Right atrium auricular region (tissue), 2 donors: ENCODE measurements around the gene LBX2. TPM values are rescaled to one million over a fixed set of nuclear protein-coding genes. Genes with fewer than 3 reads are reported as not detected.

Experiments
- DNase-seq: peaks from one replicate; pipeline ENCODE4 v3.0.0-alpha.2; 2019; ENCODE audit warnings: low spot score
- H3K27ac ChIP-seq, 2 donors: fragments of 200-600 bp; sonication (generic); 1 replicate in 1 of 2; 2 replicates in 1 of 2; pipeline ENCODE4 v1.5.1; 2016 to 2019
- H3K27me3 ChIP-seq, 2 donors: fragments of 200-600 bp; sonication (generic); one replicate each; pipeline versions ENCODE4 v1.5.1 to v1.6.0; 2017 to 2019
- H3K36me3 ChIP-seq: fragments of 200-600 bp; sonication (generic); one replicate; pipeline ENCODE4 v1.5.1; 2016
- H3K4me1 ChIP-seq, 2 donors: fragments of 200-600 bp; sonication (generic); one replicate each; pipeline versions ENCODE4 v1.5.1 to v1.6.0; 2017 to 2019
- H3K4me3 ChIP-seq, 2 donors: fragments of 200-600 bp; sonication (generic); 1 replicate in 1 of 2; 2 replicates in 1 of 2; pipeline ENCODE4 v1.5.1; 2017 to 2019; ENCODE audit warnings: mild to moderate bottlenecking in 1 of 2, moderate library complexity in 1 of 2
- H3K9me3 ChIP-seq, 2 donors: fragments of 200-600 bp; sonication (generic); one replicate each; pipeline ENCODE4 v1.5.1; 2019
- CTCF ChIP-seq, 2 donors: fragments of 200-600 bp; sonication (generic); IDR thresholded peaks; one replicate each; pipeline ENCODE4 v1.5.1; 2019; ENCODE audit warnings: antibody characterized with exemption in 2 of 2
- total RNA-seq, 2 donors: library from RNA; depleted of rRNA; stranded (reverse); fragments of >200 nt; gene quantifications; one replicate each; pipeline ENCODE4 v1.1.0, GENCODE V29; 2016

The LBX2 gene
- total RNA-seq, 2 donors from 2014 or later = 0.83 to 1.0 TPM

GRCh38 chr2:74454654-74455511 lies 44.5 kb downstream of the LBX2 start, which contains the start of gene INO80B:
INO80B (plus strand) TSS chr2:74455087; CDS start chr2:74455117, 30 bp downstream.
- TF ChIP-seq CTCF (IDR thresholded peaks at IDR 0.05) = no peak
- Histone ChIP-seq H3K27me3 (no peaks in the 10 kb centered on the region), H3K4me1 (peaks cover 0 to 41% of the 10 kb centered on the region in 2 donors), H3K36me3 (no peaks in the 10 kb centered on the region), H3K27ac (peak within 1 kb of the TSS; percentile 52 to 72), H3K4me3 (peak within 1 kb of the TSS; percentile 55 to 70), H3K9me3 (no peaks in the 10 kb centered on the region)
- peak; percentile 98 for DNase-seq

- H3K9me3 ChIP-seq = no peaks in the 10 kb centered on the region
- H3K36me3 ChIP-seq = no peaks in the 10 kb centered on the region
- H3K4me1 ChIP-seq = peaks cover 0 to 11% of the 10 kb centered on the region in 2 donors
- no peaks in the 10 kb centered on the region for H3K27me3 ChIP-seq
- no peak for DNase-seq
- H3K27ac ChIP-seq = no peak overlapping the region
- no peak overlapping the region for H3K4me3 ChIP-seq
- TF ChIP-seq CTCF (IDR thresholded peaks at IDR 0.05) = no peak
Observed at GRCh38 chr2:74450570-74451190, 48.7 kb downstream of the LBX2 start.

GRCh38 chr2:74448771-74449170 lies 50.6 kb downstream of the LBX2 start:
- no peak for TF ChIP-seq CTCF (IDR thresholded peaks at IDR 0.05)
- no peaks in the 10 kb centered on the region for H3K9me3 ChIP-seq
- DNase-seq = no peak

More at GRCh38 chr2:74448771-74449170, 50.6 kb downstream of the LBX2 start:
- no peaks in the 10 kb centered on the region for H3K27me3 ChIP-seq
- H3K4me1 ChIP-seq = no peaks in the 10 kb centered on the region
- no peak overlapping the region for H3K27ac ChIP-seq
- no peak overlapping the region for H3K4me3 ChIP-seq
- H3K36me3 ChIP-seq = no peaks in the 10 kb centered on the region

Other genes with a start within 250 kb of the LBX2 start
- 1 to 10 TPM in 1 of 2 donors, under 1 TPM in 1; 0.28 to 1.3 TPM for gene SLC4A5, start 156.2 kb downstream of the LBX2 start, total RNA-seq
- 100 to 1,000 TPM in 1 of 2 donors, 10 to 100 TPM in 1; 86.5 to 102 TPM for gene DCTN1, start 119.3 kb downstream of the LBX2 start, total RNA-seq
- gene C2orf81, start 78.0 kb downstream of the LBX2 start, total RNA-seq = 1 to 10 TPM in 1 of 2 donors, under 1 TPM in 1; 0.94 to 1.0 TPM
- gene WDR54, start 77.9 kb downstream of the LBX2 start, total RNA-seq = 1 to 10 TPM in 1 of 2 donors, under 1 TPM in 1; 0.67 to 7.5 TPM
- gene RTKN, start 57.7 kb downstream of the LBX2 start, total RNA-seq = 10 to 100 TPM; 10.4 to 15.3 TPM
- 10 to 100 TPM; 10.4 to 14.6 TPM for gene INO80B, start 44.5 kb downstream of the LBX2 start, total RNA-seq
- gene WBP1, start 41.2 kb downstream of the LBX2 start, total RNA-seq = 10 to 100 TPM; 43.0 to 57.4 TPM
- 10 to 100 TPM; 22.6 to 26.1 TPM for gene MOGS, start 34.2 kb downstream of the LBX2 start, total RNA-seq
- 10 to 100 TPM; 19.8 to 81.4 TPM for gene MRPL53, start 26.9 kb downstream of the LBX2 start, total RNA-seq
- 10 to 100 TPM in 1 of 2 donors, 1 to 10 TPM in 1; 3.8 to 13.6 TPM for gene CCDC142, start 16.6 kb downstream of the LBX2 start, total RNA-seq
- 1 to 10 TPM; 9.1 to 9.6 TPM for gene TTC31, start 16.5 kb downstream of the LBX2 start, total RNA-seq
- 10 to 100 TPM; 15.2 to 19.0 TPM for gene PCGF1, start 8.1 kb upstream of the LBX2 start, total RNA-seq
- not detected for gene TLX2, start 14.8 kb upstream of the LBX2 start, total RNA-seq
- not detected for gene DQX1, start 26.6 kb upstream of the LBX2 start, total RNA-seq
- 10 to 100 TPM; 55.2 to 80.9 TPM for gene AUP1, start 30.1 kb upstream of the LBX2 start, total RNA-seq
- 10 to 100 TPM; 16.0 to 27.3 TPM for gene HTRA2, start 30.3 kb upstream of the LBX2 start, total RNA-seq
- gene LOXL3, start 54.3 kb upstream of the LBX2 start, total RNA-seq = 1 to 10 TPM; 3.2 to 3.9 TPM
- 10 to 100 TPM in 1 of 2 donors, 1 to 10 TPM in 1; 4.9 to 10.3 TPM for gene DOK1, start 55.1 kb upstream of the LBX2 start, total RNA-seq
- gene M1AP, start 148.7 kb upstream of the LBX2 start, total RNA-seq = 10 to 100 TPM in 1 of 2 donors, not detected in 1; 10.3 TPM
- 1 to 10 TPM; 3.0 to 3.9 TPM for gene SEMA4F, start 154.6 kb upstream of the LBX2 start, total RNA-seq